NOMO-1 (cell line): ENCODE results near the gene ZNF414.

ENCODE experiments used
- DNase-seq, 2 experiments: peaks; one replicate each; lab custom pipeline; 2025; ENCODE audit not compliant: unreplicated experiment in 2 of 2; lab: John Stamatoyannopoulos, UW

The ZNF414 gene

GRCh38 chr19:8468761-8469373, 45.1 kb downstream of the ZNF414 start:
- no peak for DNase-seq

GRCh38 chr19:8468124-8468523, 45.8 kb downstream of the ZNF414 start:
- no peak for DNase-seq

- no peak for DNase-seq
These were observed 47.9 kb downstream of the ZNF414 start for GRCh38 chr19:8466018-8466417.

GRCh38 chr19:8463365-8463764, 50.6 kb downstream of the ZNF414 start:
- DNase-seq, result no peak

- DNase-seq, result no peak
These were observed 51.4 kb downstream of the ZNF414 start for GRCh38 chr19:8462571-8462970.

GRCh38 chr19:8461891-8462290, 52.1 kb downstream of the ZNF414 start:
- DNase-seq, result no peak

GRCh38 chr19:8461376-8461775, 52.6 kb downstream of the ZNF414 start:
- no peak for DNase-seq

GRCh38 chr19:8460516-8461298, 53.3 kb downstream of the ZNF414 start:
- no peak for DNase-seq
